ENCODE results near the gene F7. TPM values are rescaled to one million over a fixed set of nuclear protein-coding genes. Genes with fewer than 3 reads are reported as not detected.
"Not testable (repeated sequence)": the region's sequence is repeated elsewhere in the genome, so short reads cannot be mapped to it uniquely, and the experiment has no call there.

The F7 gene
- 0.11 TPM in 1 of 2 replicates, not detected in the other for total RNA-seq (2014; rRNA removed; shearing (Covaris generic))

DNA sequence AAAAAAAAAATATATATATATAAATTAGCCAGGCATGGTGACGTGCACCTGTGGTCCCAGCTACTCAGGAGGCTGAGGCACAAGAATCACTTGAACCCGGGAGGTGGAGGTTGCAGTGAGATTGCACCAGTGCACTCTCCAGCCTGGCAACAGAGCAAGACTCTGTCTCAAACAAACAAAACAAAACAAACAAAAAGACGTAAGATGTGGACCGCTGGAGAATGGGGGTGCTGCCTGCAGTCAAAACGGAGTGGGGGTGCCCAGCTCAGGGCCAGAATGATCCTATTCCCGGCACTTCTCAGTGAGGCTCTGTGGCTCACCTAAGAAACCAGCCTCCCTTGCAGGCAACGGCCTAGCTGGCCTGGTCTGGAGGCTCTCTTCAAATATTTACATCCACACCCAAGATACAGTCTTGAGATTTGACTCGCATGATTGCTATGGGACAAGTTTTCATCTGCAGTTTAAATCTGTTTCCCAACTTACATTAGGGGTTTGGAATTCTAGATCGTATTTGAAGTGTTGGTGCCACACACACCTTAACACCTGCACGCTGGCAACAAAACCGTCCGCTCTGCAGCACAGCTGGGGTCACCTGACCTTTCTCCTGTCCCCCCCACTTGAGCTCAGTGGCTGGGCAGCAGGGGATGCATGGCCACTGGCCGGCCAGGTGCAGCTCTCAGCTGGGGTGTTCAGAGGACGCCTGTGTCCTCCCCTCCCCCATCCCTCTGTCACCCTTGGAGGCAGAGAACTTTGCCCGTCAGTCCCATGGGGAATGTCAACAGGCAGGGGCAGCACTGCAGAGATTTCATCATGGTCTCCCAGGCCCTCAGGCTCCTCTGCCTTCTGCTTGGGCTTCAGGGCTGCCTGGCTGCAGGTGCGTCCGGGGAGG lies at the start of gene F7:
Gene F7 (plus strand): TSS at position 760 of the 889 bp plus-strand sequence. CDS start 51 bp downstream, at position 811.
- DNase-seq (ENCODE audit: low read depth) = no peak

- DNase-seq (ENCODE audit: low read depth) = no peak
Observed at GRCh38 chr13:113057084-113057483, 48.5 kb upstream of the F7 start.

DNA sequence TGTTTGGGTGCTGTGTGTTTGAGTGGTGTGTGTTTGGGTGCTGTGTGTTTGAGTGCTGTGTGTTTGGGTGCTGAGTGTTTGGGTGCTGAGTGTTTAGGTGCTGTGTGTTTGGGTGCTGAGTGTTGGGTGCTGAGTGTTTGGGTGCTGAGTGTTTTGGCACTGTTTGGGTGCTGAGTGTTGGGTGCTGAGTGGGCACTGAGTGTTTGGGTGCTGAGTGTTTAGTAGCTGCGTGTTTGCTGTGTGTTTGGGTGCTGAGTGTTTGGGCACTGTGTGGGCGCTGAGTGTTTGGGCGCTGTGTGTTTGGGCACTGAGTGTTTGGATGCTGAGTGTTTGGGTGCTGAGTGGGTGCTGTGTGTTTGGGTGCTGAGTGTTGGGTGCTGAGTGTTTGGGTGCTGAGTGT lies 48.0 kb upstream of the F7 start:
- not testable (repeated sequence) for DNase-seq (ENCODE audit: low read depth)

DNA sequence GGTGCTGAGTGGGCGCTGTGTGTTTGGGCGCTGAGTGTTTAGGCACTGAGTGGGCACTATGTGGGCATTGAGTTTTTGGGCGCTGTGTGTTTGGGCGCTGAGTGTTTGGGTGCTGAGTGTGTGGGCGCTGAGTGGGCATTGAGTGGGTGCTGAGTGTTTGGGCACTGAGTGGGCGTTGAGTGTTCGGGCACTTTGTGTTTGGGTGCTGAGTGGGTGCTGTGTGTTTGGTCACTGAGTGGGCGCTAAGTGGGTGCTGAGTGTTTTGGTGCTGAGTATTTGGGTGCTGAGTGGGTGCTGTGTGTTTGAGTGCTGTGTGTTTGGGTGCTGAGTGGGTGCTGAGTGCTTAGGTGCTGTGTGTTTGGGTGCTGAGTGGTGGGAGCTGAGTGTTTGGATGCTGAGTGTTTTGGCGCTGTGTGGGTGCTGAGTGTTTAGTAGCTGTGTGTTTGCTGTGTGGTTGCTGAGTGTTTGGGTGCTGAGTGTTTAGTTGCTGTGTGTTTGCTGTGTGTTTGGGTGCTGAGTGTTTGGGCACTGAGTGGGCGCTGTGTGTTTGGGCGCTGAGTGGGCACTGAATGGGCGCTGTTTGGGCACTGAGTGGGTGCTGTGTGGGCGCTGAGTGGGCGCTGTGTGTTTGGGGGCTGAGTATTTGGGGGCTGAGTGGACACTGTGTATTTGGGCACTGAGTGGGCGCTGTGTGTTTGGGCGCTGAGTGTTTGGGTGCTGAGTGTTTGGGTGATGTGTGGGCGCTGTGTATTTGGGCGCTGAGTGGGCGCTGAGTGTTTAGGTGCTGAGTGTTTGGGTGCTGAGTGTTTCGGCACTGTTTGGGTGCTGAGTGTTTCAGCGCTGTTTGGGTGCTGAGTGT lies 47.2 kb upstream of the F7 start:
- DNase-seq (ENCODE audit: low read depth) = no peak

GRCh38 chr13:113058988-113059850 lies 46.4 kb upstream of the F7 start:
- DNase-seq (ENCODE audit: low read depth) = no peak

DNA sequence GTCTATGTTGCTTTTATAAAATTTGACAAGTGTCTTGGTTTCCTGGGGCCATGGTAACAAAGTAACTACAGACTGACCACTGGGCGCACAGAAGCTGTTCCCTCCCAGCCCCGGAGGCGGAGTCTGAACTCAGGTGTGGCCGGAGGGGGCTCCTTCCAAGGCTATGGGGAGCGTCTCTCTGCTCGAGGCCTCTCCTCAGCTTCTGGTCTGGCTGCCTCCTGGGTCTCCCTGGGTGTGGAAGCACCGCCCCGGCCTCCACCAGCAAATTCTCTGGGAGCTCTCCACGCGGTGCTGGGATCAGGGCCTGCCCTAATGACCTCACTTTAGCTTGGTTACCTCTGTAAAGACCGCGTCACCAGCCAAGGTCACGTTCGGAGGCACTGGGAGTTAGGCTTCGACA lies 45.7 kb upstream of the F7 start:
- DNase-seq (ENCODE audit: low read depth) = no peak

DNA sequence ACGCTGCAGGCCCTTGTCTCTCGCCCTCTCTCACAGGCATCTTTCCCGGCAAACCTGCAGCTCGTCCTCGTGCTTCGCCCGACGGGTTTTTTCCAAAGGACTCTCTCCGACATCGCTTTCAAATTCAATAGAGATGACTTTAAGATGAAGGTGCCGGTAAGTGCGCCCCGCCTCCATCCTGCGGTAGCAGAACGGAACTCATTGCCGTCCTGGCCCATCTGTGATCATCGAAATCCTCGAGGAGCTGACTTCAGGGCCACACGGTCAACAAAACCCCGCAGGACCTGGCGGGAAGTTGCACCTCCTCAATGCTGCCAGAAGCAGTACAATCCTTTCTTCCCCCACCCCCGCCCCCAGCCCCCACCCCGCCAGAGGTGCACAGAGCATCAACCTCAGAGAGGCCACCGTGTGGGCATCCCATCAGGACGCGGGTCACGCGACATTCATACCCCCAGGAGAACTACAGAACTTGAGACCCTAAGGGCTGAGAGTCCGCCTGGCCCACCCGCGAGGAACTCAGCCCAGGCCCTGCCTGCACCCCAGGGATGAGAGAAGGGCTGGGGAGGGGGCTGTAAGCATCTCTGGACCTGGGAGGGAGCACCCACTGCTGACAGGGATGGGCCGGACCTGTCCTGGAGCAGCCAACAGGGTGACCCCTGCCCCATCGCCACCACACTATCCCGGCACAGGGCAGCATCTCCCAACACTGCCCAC lies 44.9 kb upstream of the F7 start:
- no peak for DNase-seq (ENCODE audit: low read depth)

DNA sequence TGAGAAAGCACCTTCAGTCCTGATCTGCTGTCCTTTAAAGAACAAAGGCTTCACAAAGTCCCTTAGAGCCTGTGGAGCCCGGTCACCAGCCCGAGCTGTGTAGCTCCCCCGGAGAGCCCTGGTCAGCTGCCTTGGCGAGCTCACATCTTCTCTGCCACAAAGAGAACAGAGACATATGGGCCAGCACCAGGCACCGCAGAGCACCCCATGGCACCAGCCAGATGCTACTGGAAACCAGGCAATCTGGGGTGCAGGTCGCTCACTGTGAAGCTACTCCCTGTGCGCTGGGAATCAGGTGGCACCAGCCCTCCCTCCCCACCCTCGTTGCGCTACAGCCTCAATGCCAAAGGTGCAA lies 44.3 kb upstream of the F7 start:
- no peak for DNase-seq (ENCODE audit: low read depth)

DNA sequence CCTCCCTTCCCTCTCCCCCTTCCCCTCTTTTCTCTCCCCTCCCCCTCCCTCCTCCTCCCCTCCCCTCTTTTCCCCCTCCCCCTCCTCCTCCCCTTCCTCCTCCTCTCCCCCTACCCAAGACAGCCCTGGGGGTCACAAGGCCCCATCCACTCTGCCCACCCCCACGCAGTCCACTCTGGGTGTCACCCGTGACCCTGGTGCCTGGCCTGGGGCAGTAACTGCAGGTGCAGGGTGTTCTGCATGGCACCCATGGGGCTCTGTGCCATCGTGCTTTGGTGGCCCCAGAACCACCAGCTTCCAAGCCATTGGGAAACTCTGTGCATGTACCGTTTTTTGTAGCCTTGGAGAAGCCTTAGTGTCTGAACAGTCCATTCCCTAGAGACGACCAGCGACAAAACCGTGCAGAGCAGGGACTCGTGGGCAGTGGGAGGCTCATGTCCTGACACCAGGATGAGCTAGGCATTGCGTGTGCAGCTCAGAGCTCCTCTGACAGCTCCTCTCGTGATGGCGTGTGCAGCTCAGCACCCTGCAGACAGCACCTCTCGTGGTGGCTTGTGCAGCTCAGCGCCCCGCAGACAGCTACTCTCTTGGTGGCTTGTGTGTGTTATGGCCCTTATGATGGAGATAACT lies 43.7 kb upstream of the F7 start:
- no peak for DNase-seq (ENCODE audit: low read depth)

DNA sequence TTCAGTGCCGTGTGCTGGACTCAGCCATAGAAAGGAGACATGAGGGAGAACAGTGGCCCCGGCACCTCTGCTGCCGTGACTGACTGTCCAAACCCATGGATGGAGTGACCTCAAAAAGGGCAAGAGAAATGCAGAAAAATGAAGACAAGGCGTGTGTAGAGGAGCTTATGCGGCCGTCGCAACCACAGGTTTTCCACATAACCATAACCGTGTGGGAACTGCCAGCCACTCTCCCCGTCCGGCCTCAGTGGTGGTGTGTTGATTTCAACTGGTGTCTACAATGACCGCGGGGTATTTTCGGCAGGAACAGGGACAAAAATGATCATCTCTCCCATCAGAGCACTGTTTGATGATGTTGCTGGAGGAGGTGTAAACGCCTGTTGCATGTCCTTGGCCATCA lies 42.9 kb upstream of the F7 start:
- DNase-seq (ENCODE audit: low read depth) = no peak

GRCh38 chr13:113063091-113063491 lies 42.5 kb upstream of the F7 start:
- no peak for DNase-seq (ENCODE audit: low read depth)

- no peak for DNase-seq (ENCODE audit: low read depth)
Observed at GRCh38 chr13:113064000-113064533, 41.5 kb upstream of the F7 start.

DNA sequence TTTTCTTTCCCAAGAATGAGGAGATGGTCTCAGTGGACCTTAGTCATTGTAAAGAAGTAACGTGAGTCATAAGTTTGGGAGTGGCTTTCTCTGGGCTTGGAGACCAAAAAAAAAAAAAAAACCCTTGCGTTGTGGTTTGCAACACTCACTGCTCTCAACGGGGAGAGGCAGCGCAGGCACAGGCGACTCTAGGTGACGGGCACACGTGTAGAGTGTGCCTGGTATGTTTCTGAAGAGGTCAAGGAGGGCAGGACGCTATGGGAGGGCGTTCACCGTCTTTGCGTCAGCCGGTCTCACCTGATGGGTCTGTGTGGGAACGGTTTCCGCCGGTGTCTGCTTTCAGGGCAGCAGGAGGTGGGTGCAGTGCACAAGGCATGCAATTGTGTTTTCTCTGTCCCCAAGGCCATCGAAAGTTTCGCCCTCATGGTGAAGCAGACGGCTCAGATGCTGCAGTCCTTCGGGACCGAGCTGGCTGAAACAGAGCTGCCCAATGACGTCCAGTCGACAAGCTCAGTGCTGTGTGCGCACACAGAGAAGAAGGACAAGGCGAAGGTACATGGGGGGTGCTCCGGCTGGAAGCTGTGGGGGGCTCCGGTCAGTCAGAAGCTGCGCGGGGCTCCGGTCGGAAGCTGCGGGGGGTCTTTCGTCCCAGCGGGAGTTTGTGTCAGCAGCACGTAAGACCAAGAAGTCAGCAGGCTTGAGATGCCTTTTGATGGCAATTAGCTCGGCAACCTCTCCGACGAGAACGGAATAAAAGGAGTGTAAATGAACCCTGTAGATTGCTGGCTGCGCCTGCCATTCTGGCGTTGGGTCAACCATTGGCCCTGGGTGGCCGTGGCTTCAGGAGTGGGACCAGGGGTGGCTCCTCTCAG lies 40.8 kb upstream of the F7 start:
- DNase-seq (ENCODE audit: low read depth) = peak; percentile 81

GRCh38 chr13:113065406-113066141 lies 40.0 kb upstream of the F7 start:
- peak; percentile 79 for DNase-seq (ENCODE audit: low read depth)

- DNase-seq (ENCODE audit: low read depth) = no peak
Observed at GRCh38 chr13:113066142-113066455, 39.5 kb upstream of the F7 start.

DNA sequence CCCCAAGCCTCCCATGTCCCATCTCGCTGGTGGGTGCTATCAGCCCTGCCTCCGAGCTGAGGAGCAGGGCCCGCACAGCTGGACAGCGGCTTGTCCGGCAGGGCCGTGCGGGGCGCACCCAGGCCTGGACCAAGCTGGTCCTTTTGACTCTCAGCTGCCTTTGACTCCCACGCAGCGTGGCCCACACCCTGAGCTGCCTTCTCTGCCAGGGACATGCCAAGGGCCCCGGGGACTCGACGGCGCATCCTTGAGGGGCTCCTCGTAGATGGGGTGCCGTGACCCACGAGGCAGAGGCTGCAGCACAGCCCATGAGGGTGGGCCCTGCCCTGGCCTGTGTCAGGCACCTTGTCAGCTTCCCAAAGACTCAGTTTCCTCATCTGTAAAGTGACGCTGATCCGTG lies 38.8 kb upstream of the F7 start:
- no peak for DNase-seq (ENCODE audit: low read depth)

- DNase-seq (ENCODE audit: low read depth) = no peak
Observed at GRCh38 chr13:113069861-113070805, 35.5 kb upstream of the F7 start.

DNA sequence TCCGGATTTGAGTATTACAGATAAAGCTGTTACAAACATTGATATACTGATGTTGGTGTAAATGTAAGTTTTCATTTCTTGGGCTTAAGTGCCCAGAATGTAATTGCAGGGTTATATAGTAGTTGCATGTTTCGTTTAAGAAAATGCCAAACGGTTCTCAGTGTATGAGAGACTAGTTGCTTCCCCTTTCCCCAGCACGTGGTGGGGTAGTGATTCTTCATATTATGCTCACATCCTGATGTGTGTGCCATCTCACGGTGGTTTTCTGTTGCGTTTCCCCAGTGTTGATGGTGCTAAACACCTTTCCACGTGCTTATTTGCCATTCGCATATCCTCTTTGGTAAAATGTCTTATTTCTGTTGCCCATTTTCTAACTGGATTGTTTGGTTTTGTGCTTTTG lies 34.7 kb upstream of the F7 start:
- no peak for DNase-seq (ENCODE audit: low read depth)
